Renal pelvis (tissue), 4 donors: ENCODE data around the gene C2CD4A. TPM values are rescaled to one million over a fixed set of nuclear protein-coding genes. Genes with fewer than 3 reads are reported as not detected.

Experiments
- DNase-seq: peaks from one replicate; pipeline ENCODE4 v3.0.0-alpha.2; 2013
- polyA plus RNA-seq, 3 donors: library from polyadenylated mRNA; unstranded; fragments of 120-200 nt; gene quantifications; one replicate each; pipeline ENCODE4 v1.2.1, GENCODE V29; 2013; ENCODE audit not compliant: insufficient read length in 3 of 3

Gene C2CD4A
- polyA plus RNA-seq, 3 donors: 0.28 to 0.40 (median 0.30) TPM

DNA sequence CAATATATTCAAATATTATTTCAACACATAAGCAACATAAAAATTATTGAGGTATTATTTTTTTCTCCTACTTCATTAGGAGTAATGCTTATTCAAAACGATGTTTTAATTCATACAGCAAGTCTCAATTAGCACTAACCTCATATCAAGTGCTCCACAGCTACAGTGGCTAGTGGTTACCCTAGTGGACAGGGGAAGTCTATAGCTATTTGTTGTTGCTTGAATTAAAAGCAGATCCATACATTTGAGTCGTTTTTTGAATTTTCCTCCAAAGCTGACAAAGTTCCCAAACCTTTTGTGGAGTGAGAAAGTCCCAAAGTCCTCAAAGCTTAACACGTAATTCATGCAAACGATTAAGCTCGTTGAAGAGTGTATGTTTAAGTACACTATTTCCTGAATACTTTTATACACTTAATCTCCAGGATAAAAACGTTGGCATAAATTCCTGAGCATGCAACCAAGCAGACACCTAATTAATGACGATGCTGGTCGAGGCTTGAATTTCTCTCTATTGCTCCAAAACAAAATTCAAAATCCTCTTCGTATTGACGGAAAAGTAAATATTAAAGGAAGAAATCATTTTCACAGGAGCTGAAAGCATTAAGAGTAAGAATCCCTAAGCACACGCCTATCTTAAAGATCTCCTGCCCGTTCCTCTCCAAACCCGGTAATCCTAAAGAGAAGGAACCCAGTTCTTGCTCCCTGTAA lies 7.5 kb upstream of the C2CD4A start:
- no peak for DNase-seq

GRCh38 chr15:62059816-62060112 lies 7.0 kb upstream of the C2CD4A start:
- no peak for DNase-seq

DNA sequence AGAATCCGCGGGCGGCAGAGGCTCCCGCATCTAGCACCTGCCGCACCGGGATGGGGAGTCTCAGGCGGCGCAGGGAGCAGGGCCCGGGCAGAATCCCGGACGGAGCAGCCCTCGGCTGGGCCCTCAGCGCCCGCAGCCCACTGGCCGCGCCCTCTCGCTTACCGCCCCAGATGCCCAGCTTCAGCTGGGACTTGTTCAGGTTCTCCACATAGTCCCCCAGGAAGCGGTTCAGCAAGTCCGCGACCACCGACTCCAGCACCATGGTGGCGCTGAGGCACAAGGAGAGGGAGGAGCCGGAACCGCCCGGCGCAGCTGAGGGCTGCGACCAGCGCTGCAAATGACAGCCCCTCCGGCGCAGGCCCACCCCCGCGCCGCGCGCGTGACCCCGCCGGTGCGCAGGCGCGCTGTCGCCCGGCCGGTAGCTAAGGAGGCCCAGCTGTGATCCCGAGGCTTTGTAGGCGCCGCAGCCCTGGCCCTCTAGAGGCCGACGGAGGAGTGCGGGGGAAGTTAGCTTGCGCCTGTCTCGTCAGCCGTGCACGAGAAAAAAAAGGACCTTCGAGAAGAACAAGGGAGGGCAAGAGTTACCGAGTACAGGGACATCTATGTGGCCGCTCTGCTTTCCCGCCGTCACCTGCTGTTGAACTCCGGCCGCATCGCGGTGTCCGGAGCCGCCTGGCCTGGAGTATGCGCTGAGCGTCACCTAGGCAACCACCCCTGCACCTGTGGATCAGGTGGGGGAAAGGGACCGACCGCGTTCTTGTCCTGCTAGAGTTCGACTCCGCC lies 6.5 kb upstream of the C2CD4A start, which contains the start of gene VPS13C:
VPS13C (minus strand) TSS at position 335 of the 783 bp plus-strand sequence; CDS start at position 262, 73 bp downstream.
- DNase-seq: peak; percentile 95

DNA sequence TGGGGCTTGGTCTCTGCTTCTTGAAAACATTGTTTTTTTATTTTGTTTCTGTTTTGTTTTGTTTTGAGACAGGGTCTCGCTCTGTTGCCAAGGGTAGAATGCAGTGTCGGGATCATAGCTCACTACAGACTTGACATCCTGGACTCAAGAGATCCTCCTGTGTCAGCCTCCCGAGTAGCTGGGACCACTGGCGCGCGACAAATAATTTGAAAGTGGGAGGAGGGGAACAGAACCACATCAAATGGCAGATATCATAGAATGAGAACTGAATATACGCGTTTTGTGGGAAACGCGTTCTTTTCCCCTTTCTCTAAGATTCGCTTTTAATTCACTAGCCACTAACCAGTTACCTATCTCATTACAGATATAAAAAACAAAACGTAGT lies 5.9 kb upstream of the C2CD4A start:
- DNase-seq: no peak

- no peak for DNase-seq
Observed at GRCh38 chr15:62063825-62064635, 2.7 kb upstream of the C2CD4A start.

- DNase-seq: no peak
Observed at GRCh38 chr15:62067448-62068044, 769 bp downstream of the C2CD4A start.

GRCh38 chr15:62068071-62068809 lies 1.5 kb downstream of the C2CD4A start:
- DNase-seq: no peak

- DNase-seq: no peak
Observed at GRCh38 chr15:62068810-62069167, 2.0 kb downstream of the C2CD4A start.

DNA sequence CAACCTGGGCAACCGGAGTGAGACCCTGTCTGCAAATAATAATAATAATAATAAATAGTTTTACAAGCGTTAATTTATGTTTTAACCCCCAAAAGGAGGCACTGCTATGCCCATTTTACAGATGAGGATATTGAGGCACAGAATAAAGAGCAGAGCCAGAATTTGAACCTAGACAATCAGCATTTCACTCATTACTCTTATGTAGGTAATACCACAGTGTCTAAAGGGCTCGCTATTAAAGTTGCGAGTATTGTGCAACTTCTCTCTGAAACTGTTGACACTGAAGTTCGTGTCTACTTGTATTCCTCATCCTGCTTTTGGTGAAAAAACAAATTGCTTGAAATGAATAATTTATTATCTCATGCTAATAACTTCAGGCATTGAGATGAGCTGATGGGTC lies 2.8 kb downstream of the C2CD4A start:
- DNase-seq: no peak

GRCh38 chr15:62071711-62072308 lies 5.0 kb downstream of the C2CD4A start:
- no peak for DNase-seq

- DNase-seq: peak; percentile 47
Observed at GRCh38 chr15:62075595-62076277, 9.0 kb downstream of the C2CD4A start.

DNA sequence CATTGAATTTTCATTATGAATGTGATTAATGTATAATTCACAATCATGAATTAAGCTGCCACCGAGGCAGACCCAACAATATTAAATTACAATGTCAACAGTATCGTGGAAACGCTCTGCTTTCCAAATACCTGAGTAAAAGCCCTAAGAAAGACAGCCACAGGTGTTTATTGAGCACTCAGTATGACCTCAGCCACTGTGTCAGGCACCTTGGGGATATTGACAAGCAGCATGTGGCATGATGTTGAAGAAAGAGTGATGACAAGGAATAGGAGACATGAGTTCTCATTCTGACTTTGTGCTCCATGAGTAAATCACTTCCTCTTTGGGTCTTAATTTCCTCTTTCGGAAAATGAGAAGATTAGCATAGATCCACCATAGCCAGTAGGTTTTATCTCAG lies 12.8 kb downstream of the C2CD4A start:
- no peak for DNase-seq

- DNase-seq: no peak
Observed at GRCh38 chr15:62083194-62084154, 16.7 kb downstream of the C2CD4A start.

GRCh38 chr15:62085740-62086139 lies 19.0 kb downstream of the C2CD4A start:
- DNase-seq: no peak

DNA sequence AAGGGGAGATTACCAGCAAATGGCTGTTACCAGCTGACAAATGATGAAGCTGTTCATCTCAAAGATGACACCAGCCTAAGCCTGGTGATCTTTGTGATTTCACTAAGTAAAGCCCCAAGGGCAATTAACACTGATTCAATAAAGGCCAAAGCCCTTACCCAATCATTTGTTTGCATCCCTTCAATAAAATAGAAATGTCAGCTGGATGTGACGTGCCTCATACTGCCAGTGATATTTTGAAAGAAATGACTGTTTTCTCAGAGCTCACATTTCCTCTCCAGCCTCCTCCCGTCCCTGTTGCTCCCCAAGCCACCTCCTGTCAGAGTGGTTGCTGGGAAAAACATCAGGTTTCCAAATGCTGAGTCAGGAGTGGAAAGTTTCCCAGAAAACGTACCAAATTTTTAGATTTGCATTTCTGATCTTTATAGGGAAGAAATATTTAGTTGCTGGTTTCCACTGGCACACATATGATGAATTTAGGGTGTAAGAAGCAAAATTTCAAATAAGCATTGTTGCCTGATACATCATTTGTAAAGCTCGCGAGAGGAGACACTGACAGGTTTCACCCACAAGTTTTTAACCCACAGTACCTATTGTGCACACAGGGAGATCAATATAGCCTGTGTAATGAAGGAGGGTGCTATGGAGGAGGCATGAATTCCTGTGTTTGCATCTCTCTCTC lies 21.0 kb downstream of the C2CD4A start:
- no peak for DNase-seq

DNA sequence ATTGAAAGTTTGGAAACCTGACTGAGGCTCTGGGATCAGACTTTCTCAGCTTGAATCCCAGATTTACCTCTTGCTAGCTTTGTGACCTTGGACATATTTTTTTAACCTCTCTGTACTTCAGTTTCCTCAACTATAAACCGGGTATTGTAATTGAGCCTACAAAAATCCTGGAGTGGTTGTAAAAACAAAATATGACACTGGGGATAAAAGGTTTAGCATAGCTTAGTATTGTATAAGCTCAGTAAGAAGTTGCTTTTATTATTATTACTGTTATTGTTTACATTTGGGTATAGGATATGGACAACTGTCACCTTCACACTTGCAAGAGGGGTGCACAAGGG lies 21.5 kb downstream of the C2CD4A start:
- DNase-seq: no peak

DNA sequence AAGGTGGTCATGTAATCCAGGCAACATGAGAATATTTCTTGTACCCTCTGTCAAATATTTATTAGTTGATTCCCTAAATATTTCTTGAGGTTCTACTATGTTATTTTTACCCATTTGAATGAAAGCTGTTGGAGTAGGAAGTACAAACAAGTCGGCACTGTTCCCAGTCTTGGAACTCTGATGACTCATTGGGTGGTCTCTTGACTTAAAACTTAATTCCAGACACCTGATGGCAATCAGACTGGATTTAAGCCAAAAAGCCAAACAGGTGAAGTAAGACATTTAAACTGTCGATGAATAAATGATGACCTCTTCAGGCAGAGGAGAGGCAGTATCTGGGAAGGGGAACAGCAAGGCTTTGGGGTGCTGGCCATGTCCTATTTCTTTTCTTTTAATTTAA lies 22.8 kb downstream of the C2CD4A start:
- no peak for DNase-seq

DNA sequence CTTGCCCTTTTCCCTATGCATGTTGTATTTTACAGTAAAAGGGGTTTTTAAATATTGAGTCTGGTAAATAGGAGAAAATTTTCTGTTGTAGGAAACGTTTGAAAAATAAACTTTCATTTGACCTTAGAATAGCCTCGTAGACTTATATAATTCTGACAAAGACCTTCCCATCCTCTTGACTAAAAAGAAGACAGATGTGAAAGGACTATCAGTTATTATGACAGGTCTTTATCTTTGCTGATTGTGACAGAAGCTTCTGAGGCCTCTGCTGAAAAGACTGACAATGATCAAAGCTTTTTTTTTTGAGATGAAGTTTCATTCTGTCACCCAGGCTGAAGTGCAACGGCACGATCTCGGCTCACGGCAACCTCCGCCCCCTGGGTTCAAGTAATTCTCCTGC lies 24.2 kb downstream of the C2CD4A start:
- DNase-seq: no peak

GRCh38 chr15:62093809-62094208 lies 27.0 kb downstream of the C2CD4A start:
- DNase-seq: no peak
